ENCODE data around the gene TMX1. TPM values are rescaled to one million over a fixed set of nuclear protein-coding genes. Genes with fewer than 3 reads are reported as not detected.
A peak's percentile ranks its signal among the peaks of the same experiment; 100 is the strongest.
"Not testable (repeated sequence)": the region's sequence is repeated elsewhere in the genome, so short reads cannot be mapped to it uniquely, and the experiment has no call there.

TMX1 gene
- total and polyA plus RNA-seq, 11 donors, result 3.2 to 18.6 (median 8.9) TPM

GRCh38 chr14:51219473-51220448, 20.3 kb upstream of the TMX1 start:
- intact Hi-C loops (cut with DNase I), result loop anchor here in 9 of 10 donors (2.0 to 10.0 kb wide), 5 partner anchors 257 to 267 kb away; no protein-coding TSS in a partner anchor
- WGBS, 4 donors, result 59 to 62% (median 61%) methylated on average over 7 of the region's 7 CpGs
- Histone ChIP-seq H3K27ac (no peak overlapping the region), H3K9me3 (peaks cover 0 to 2% (median 0%) of the 10 kb centered on the region in 12 donors), H3K36me3 (no peaks in the 10 kb centered on the region), H3K4me3 (no peak overlapping the region), H3K4me1 (no peaks in the 10 kb centered on the region), H3K27me3 (no peaks in the 10 kb centered on the region)
- no peak for ATAC-seq
- no peak for TF ChIP-seq POLR2A (IDR thresholded peaks at IDR 0.05)
- TF ChIP-seq CTCF (IDR thresholded peaks at IDR 0.05), result peak; percentile 38 to 75 (median 49)
- DNase-seq, result no peak

GRCh38 chr14:51223463-51223862, 16.6 kb upstream of the TMX1 start:
- H3K27ac ChIP-seq, H3K4me3 ChIP-seq, ATAC-seq, H3K9me3 ChIP-seq, H3K4me1 ChIP-seq, DNase-seq, H3K27me3 ChIP-seq, H3K36me3 ChIP-seq: not testable (repeated sequence)
- intact Hi-C loops (cut with DNase I), result loop anchor here in 2 of 10 donors (5.0 to 10.0 kb wide), 2 partner anchors 261 to 269 kb away; no protein-coding TSS in a partner anchor
- 94 to 100% (median 96%) methylated on average over 1 of the region's 1 CpG for WGBS, 4 donors

GRCh38 chr14:51224551-51224950, 15.5 kb upstream of the TMX1 start:
- H3K36me3 ChIP-seq, result no peaks in the 10 kb centered on the region
- DNase-seq (no peak), ATAC-seq (no peak)
- no peak overlapping the region for H3K27ac ChIP-seq
- no peak overlapping the region for H3K4me3 ChIP-seq
- no peak for TF ChIP-seq POLR2A (IDR thresholded peaks at IDR 0.05)
- TF ChIP-seq CTCF (IDR thresholded peaks at IDR 0.05), result no peak
- no peaks in the 10 kb centered on the region for H3K9me3 ChIP-seq
- 94 to 100% (median 97%) methylated on average over 1 of the region's 1 CpG for WGBS, 4 donors
- H3K27me3 ChIP-seq, result no peaks in the 10 kb centered on the region
- intact Hi-C loops (cut with DNase I), result loop anchor here in 2 of 10 donors (5.0 to 10.0 kb wide), 2 partner anchors 262 to 270 kb away; no protein-coding TSS in a partner anchor
- no peaks in the 10 kb centered on the region for H3K4me1 ChIP-seq

- Histone ChIP-seq H3K27ac (no peak overlapping the region), H3K4me1 (no peaks in the 10 kb centered on the region), H3K36me3 (no peaks in the 10 kb centered on the region), H3K4me3 (no peak overlapping the region), H3K9me3 (no peaks in the 10 kb centered on the region), H3K27me3 (no peaks in the 10 kb centered on the region)
- TF ChIP-seq CTCF (IDR thresholded peaks at IDR 0.05) (no peak), POLR2A (IDR thresholded peaks at IDR 0.05) (no peak)
- WGBS, 4 donors, result 79 to 92% (median 86%) methylated on average over 2 of the region's 2 CpGs
- intact Hi-C loops (cut with DNase I), result loop anchor here in 2 of 10 donors (5.0 to 10.0 kb wide), 2 partner anchors 268 to 271 kb away; no protein-coding TSS in a partner anchor
- no peak for ATAC-seq
- no peak for DNase-seq
Measured at GRCh38 chr14:51225751-51226150, 14.3 kb upstream of the TMX1 start.

Measured in heart left ventricle (tissue), 16 donors.